PC-9 (cell line): ENCODE data around the gene PLCB3. TPM values are rescaled to one million over a fixed set of nuclear protein-coding genes. Genes with fewer than 3 reads are reported as not detected.

Experiments used
- BruUV-seq: library from RNA; stranded (reverse); fragments of 400-500 nt; replicated peaks from 2 replicates; lab custom pipeline; 2021; lab: Mats Ljungman, UMichigan
- CTCF ChIA-PET: fragments of 300-600 bp; sonication (Branson Sonifier 250); formaldehyde crosslinking; loops from one replicate; lab custom pipeline; 2022; ENCODE audit warnings: antibody characterized with exemption; lab: Charles Lee
- POLR2A ChIA-PET: fragments of 300-600 bp; sonication (Branson Sonifier 250); formaldehyde crosslinking; loops from one replicate; lab custom pipeline; 2022; ENCODE audit warnings: antibody characterized with exemption; ENCODE audit not compliant: unreplicated experiment; lab: Charles Lee
- DNase-seq, 2 experiments: peaks; one replicate each; pipeline versions ENCODE4 v3.0.0 to v3.0.0-alpha.2; 2015 to 2022; ENCODE audit warnings: mixed read lengths in 1 of 2
- H2AFZ ChIP-seq: fragments of 200-600 bp; sonication (generic); 2 replicates; pipeline ENCODE4 v1.8.1; 2017; ENCODE audit warnings: antibody characterized with exemption
- H3F3A ChIP-seq: fragments of 200-600 bp; sonication (generic); 2 replicates; pipeline ENCODE4 v1.8.1; 2017; ENCODE audit warnings: antibody characterized with exemption, mild to moderate bottlenecking, low read depth; ENCODE audit not compliant: insufficient read depth
- H3K27ac ChIP-seq: fragments of 200-600 bp; sonication (generic); 2 replicates; pipeline ENCODE4 v1.6.1; 2016; ENCODE audit warnings: mixed run types
- H3K27me3 ChIP-seq: fragments of 200-600 bp; sonication (generic); 2 replicates; pipeline ENCODE4 v1.6.1; 2016; ENCODE audit warnings: low read depth, mixed run types; ENCODE audit not compliant: insufficient read depth
- H3K36me3 ChIP-seq: fragments of 200-600 bp; sonication (generic); 2 replicates; pipeline ENCODE4 v1.6.1; 2016; ENCODE audit warnings: low read depth, mixed run types
- H3K4me1 ChIP-seq: fragments of 200-600 bp; sonication (generic); replicated peaks from 2 replicates; pipeline ENCODE4 v1.6.1; 2016; ENCODE audit warnings: mixed run types; ENCODE audit not compliant: insufficient read depth
- H3K4me2 ChIP-seq: fragments of 200-600 bp; sonication (generic); 2 replicates; pipeline ENCODE4 v1.6.1; 2017; ENCODE audit warnings: mixed run types
- H3K4me3 ChIP-seq: fragments of 200-600 bp; sonication (generic); 2 replicates; pipeline ENCODE4 v1.6.1; 2016; ENCODE audit warnings: mixed run types
- H3K79me2 ChIP-seq: fragments of 200-600 bp; sonication (generic); 2 replicates; pipeline ENCODE4 v1.6.1; 2017; ENCODE audit warnings: low read depth, mixed run types
- H3K9me2 ChIP-seq: fragments of 200-600 bp; sonication (generic); 2 replicates; pipeline ENCODE4 v1.8.1; 2017; ENCODE audit warnings: mild to moderate bottlenecking; ENCODE audit not compliant: insufficient read depth
- H3K9me3 ChIP-seq: fragments of 200-600 bp; sonication (generic); 2 replicates; pipeline ENCODE4 v1.8.1; 2016; ENCODE audit warnings: low read depth; ENCODE audit not compliant: insufficient read depth
- H4K20me1 ChIP-seq: fragments of 200-600 bp; sonication (generic); 2 replicates; pipeline ENCODE4 v1.8.1; 2017; ENCODE audit not compliant: insufficient read depth
- CTCF ChIP-seq: fragments of 200-600 bp; sonication (generic); conservative IDR thresholded peaks from 2 replicates; pipeline ENCODE4 v1.6.1; 2017; ENCODE audit warnings: mixed run types, antibody characterized with exemption, mild to moderate bottlenecking, moderate library complexity
- EZH2 ChIP-seq: fragments of 200-600 bp; sonication (generic); IDR thresholded peaks from 2 replicates; pipeline ENCODE4 v1.8.0; 2017; ENCODE audit warnings: antibody characterized with exemption, low read depth
- intact Hi-C: fragments of 100-400 bp; cut with micrococcal nuclease; formaldehyde crosslinking; loops from one replicate; pipeline ENCODE4 v1.10.0; 2022; ENCODE audit not compliant: unreplicated experiment
- total RNA-seq: library from RNA; stranded (reverse); gene quantifications from 2 replicates; pipeline ENCODE4 v1.2.3, GENCODE V29; 2021

The PLCB3 gene
- total RNA-seq, 1 experiment from 2014 or later, result 79.6 TPM

GRCh38 chr11:64299847-64300648 is 48.7 kb downstream of the PLCB3 start, which contains the start of gene CATSPERZ:
Gene CATSPERZ, plus strand, starts transcription at chr11:64300358. Its CDS starts 53 bp downstream, at chr11:64300411.
- BruUV-seq, result no TSS peak
- ChIA-PET POLR2A (interaction anchor here (0.5 kb wide), 2 partner anchors 361 to 460 kb away, joined by 3 to 10 read pairs; no protein-coding TSS in a partner anchor), CTCF (interaction anchor here (0.5 to 2.3 kb wide), 12 partner anchors 14 to 388 kb away, joined by 3 to 23 read pairs (median 4); partner anchors contain the start of genes FKBP2, PPP1R14B and STIP1)
- H3K4me2 ChIP-seq, result peak within 1 kb of the TSS; percentile 86
- H3K4me3 ChIP-seq, result peak within 1 kb of the TSS; percentile 54
- TF ChIP-seq EZH2, result no peak
- no peak for TF ChIP-seq CTCF
- 0 out of 2 replicates have a peak, but pooled peaks cover 7% of the 10 kb centered on the region for H3K27me3 ChIP-seq
- no peaks in the 10 kb centered on the region for H4K20me1 ChIP-seq
- no peaks in the 10 kb centered on the region for H3K9me2 ChIP-seq
- H2AFZ ChIP-seq, result peak within 1 kb of the TSS; percentile 83
- no peaks in the 10 kb centered on the region for H3K79me2 ChIP-seq
- no peaks in the 10 kb centered on the region for H3K9me3 ChIP-seq
- H3K36me3 ChIP-seq, result no peaks in the 10 kb centered on the region
- no peak within 1 kb of the TSS for H3K27ac ChIP-seq
- no peak for DNase-seq
- intact Hi-C loops, result loop anchor here (10.0 kb wide), 2 partner anchors 325 to 465 kb away; partner anchors contain the start of genes COX8A and MARK2
- peaks cover 24% of the 10 kb centered on the region; the same call in 1 of the 2 replicates for H3F3A ChIP-seq
- H3K4me1 ChIP-seq, result peaks cover 14% of the 10 kb centered on the region

- Histone ChIP-seq H3K36me3 (no peaks in the 10 kb centered on the region), H3F3A (peaks cover 24% of the 10 kb centered on the region; the same call in 1 of the 2 replicates), H3K79me2 (peaks cover 21% of the 10 kb centered on the region), H3K9me2 (no peaks in the 10 kb centered on the region), H3K27me3 (0 out of 2 replicates have a peak, but pooled peaks cover 7% of the 10 kb centered on the region), H4K20me1 (no peaks in the 10 kb centered on the region; the same call in 1 of the 2 replicates), H3K4me1 (peaks cover 27% of the 10 kb centered on the region), H3K27ac (no peak overlapping the region), H3K9me3 (no peaks in the 10 kb centered on the region), H3K4me2 (peak overlapping the region; percentile 77), H3K4me3 (no peak overlapping the region; the same call in 1 of the 2 replicates), H2AFZ (no peak overlapping the region)
- no TSS peak for BruUV-seq
- DNase-seq, result peak in 1 of 2 experiments; percentile 34
- ChIA-PET CTCF (interaction anchor here (0.6 to 1.9 kb wide), 11 partner anchors 14 to 345 kb away, joined by 3 to 22 read pairs (median 6); partner anchors contain the start of genes PPP1R14B, PRDX5 and TRMT112), POLR2A (interaction anchor here (0.5 kb wide), 2 partner anchors 27 to 118 kb away, joined by 7 to 19 read pairs; partner anchors contain the start of gene STIP1)
- intact Hi-C loops, result loop anchor here (1.0 to 10.0 kb wide), 6 partner anchors 15 to 469 kb away; partner anchors contain the start of genes COX8A, FKBP2, MARK2 and PRDX5
- TF ChIP-seq EZH2 (no peak), CTCF (no peak)
Measured at GRCh38 chr11:64303109-64304031, 52.0 kb downstream of the PLCB3 start.
